ENCODE measurements around the gene DMD. TPM values are rescaled to one million over a fixed set of nuclear protein-coding genes. Genes with fewer than 3 reads are reported as not detected.

The DMD gene
- total RNA-seq, 1 donor from 2014 or later: 22.9 TPM

- no peak overlapping the region for H3K4me3 Mint-ChIP-seq
- no peak for TF ChIP-seq CTCF (IDR thresholded peaks at IDR 0.05)
- ATAC-seq (ENCODE audit: low read depth): no peak
- no peak overlapping the region for H3K27ac Mint-ChIP-seq
- no peaks in the 10 kb centered on the region for H3K9me3 Mint-ChIP-seq
- H3K27me3 Mint-ChIP-seq: no peaks in the 10 kb centered on the region
- intact Hi-C loops (cut with micrococcal nuclease): no loop called here
- H3K4me1 Mint-ChIP-seq: no peaks in the 10 kb centered on the region
- ChIA-PET POLR2A (interaction anchor here (0.6 to 0.9 kb wide), 3 partner anchors 10 to 15 kb away, joined by 3 to 4 read pairs (median 4); no protein-coding TSS in a partner anchor), CTCF (no interaction called here)
- no peak for DNase-seq
- H3K36me3 Mint-ChIP-seq (ENCODE audit: low read depth): no peaks in the 10 kb centered on the region
These were observed 2098.9 kb downstream of the DMD start for GRCh38 chrX:31112226-31112999.

DNA sequence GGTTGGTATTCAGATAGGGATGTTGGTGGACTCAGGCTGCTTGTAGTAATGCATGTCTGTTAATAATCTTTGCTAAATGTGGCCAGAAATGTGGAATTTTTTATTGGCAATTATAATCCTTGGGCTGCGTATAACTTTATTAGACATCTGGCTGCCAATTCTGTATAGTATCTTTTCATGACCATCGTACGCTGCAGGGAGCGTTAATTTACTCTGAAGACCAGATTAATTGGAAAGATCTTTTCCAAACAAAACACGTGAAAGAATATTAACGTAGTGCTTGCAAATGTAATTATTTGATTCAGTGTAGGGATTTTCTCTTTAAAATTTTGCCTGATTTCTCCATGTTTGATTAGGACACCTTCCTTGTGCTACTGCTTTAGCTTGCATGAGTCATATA lies 2100.7 kb downstream of the DMD start:
- ATAC-seq (ENCODE audit: low read depth): no peak
- no peak for TF ChIP-seq CTCF (IDR thresholded peaks at IDR 0.05)
- no peaks in the 10 kb centered on the region for H3K4me1 Mint-ChIP-seq
- no peak for DNase-seq
- no peaks in the 10 kb centered on the region for H3K27me3 Mint-ChIP-seq
- no peak overlapping the region for H3K27ac Mint-ChIP-seq
- no peaks in the 10 kb centered on the region for H3K9me3 Mint-ChIP-seq
- no peaks in the 10 kb centered on the region for H3K36me3 Mint-ChIP-seq (ENCODE audit: low read depth)
- CTCF ChIA-PET: no interaction called here
- POLR2A ChIA-PET: no interaction called here
- no peak overlapping the region for H3K4me3 Mint-ChIP-seq
- intact Hi-C loops (cut with micrococcal nuclease): no loop called here

GRCh38 chrX:31099536-31100090 lies 2111.7 kb downstream of the DMD start:
- Mint-ChIP-seq H3K4me3 (no peak overlapping the region), H3K4me1 (peaks cover 11% of the 10 kb centered on the region), H3K36me3 (ENCODE audit: low read depth) (no peaks in the 10 kb centered on the region), H3K27ac (peak overlapping the region; percentile 71), H3K27me3 (no peaks in the 10 kb centered on the region), H3K9me3 (peaks cover 2% of the 10 kb centered on the region)
- ChIA-PET CTCF (no interaction called here), POLR2A (interaction anchor here (0.8 to 1.2 kb wide), 2 partner anchors 12 to 68 kb away, joined by 3 read pairs; no protein-coding TSS in a partner anchor)
- no peak for DNase-seq
- intact Hi-C loops (cut with micrococcal nuclease): loop anchor here (5.0 kb wide), 2 partner anchors 38 to 68 kb away; no protein-coding TSS in a partner anchor
- peak; percentile 78 for ATAC-seq (ENCODE audit: low read depth)
- no peak for TF ChIP-seq CTCF (IDR thresholded peaks at IDR 0.05)

- ChIA-PET POLR2A (no interaction called here), CTCF (no interaction called here)
- Mint-ChIP-seq H3K36me3 (ENCODE audit: low read depth) (no peaks in the 10 kb centered on the region), H3K9me3 (peaks cover 2% of the 10 kb centered on the region), H3K27ac (no peak overlapping the region), H3K4me1 (peaks cover 13% of the 10 kb centered on the region), H3K27me3 (no peaks in the 10 kb centered on the region), H3K4me3 (no peak overlapping the region)
- DNase-seq (no peak), ATAC-seq (ENCODE audit: low read depth) (no peak)
- intact Hi-C loops (cut with micrococcal nuclease): loop anchor here (5.0 kb wide), 1 partner anchor 69 kb away; no protein-coding TSS in a partner anchor
- TF ChIP-seq CTCF (IDR thresholded peaks at IDR 0.05): no peak
These were observed 2113.3 kb downstream of the DMD start for GRCh38 chrX:31098079-31098478.

GRCh38 chrX:31093639-31093975 lies 2117.7 kb downstream of the DMD start:
- ChIA-PET CTCF (interaction anchor here (1.5 kb wide), 1 partner anchor 57 kb away, joined by 5 read pairs; no protein-coding TSS in a partner anchor), POLR2A (no interaction called here)
- no peaks in the 10 kb centered on the region for H3K36me3 Mint-ChIP-seq (ENCODE audit: low read depth)
- DNase-seq (no peak), ATAC-seq (ENCODE audit: low read depth) (no peak)
- peaks cover 2% of the 10 kb centered on the region for H3K9me3 Mint-ChIP-seq
- intact Hi-C loops (cut with micrococcal nuclease): no loop called here
- no peak overlapping the region for H3K27ac Mint-ChIP-seq
- H3K27me3 Mint-ChIP-seq: no peaks in the 10 kb centered on the region
- peaks cover 3% of the 10 kb centered on the region for H3K4me1 Mint-ChIP-seq
- no peak for TF ChIP-seq CTCF (IDR thresholded peaks at IDR 0.05)
- H3K4me3 Mint-ChIP-seq: no peak overlapping the region
